ENCODE results near the gene PHLDB3. TPM values are rescaled to one million over a fixed set of nuclear protein-coding genes. Genes with fewer than 3 reads are reported as not detected.
A peak's percentile ranks its signal among the peaks of the same experiment; 100 is the strongest.

The PHLDB3 gene
- total RNA-seq, 2 donors from 2014 or later, result 24.2 to 40.5 TPM

DNA sequence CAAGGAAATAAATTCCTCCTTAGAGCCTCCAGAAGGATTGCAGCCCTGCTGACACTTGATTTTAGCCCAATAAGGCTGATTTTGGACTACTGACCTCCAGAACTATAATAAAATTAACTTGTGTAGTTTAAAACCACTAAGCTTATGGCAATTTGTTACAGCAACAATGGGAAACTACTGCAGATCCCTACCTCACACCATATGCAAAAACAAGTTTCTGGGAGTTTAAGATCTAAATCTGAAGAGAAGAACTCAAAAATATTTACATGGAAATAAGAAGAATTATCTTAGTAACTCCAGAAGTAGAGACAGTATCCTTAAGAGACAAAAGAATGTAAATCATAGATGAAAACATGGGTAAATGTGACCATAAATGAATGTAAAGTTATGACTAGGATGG lies 34.4 kb upstream of the PHLDB3 start:
- Mint-ChIP-seq H3K4me3 (no peak overlapping the region), H3K4me1 (peaks cover 2% of the 10 kb centered on the region), H3K27ac (no peak overlapping the region), H3K27me3 (no peaks in the 10 kb centered on the region), H3K36me3 (ENCODE audit: low read depth) (peaks cover 8% of the 10 kb centered on the region)
- DNase-seq (no peak), ATAC-seq (no peak)
- H3K9me3 ChIP-seq (ENCODE audit: control insufficient read depth, low read length, poor library complexity, severe bottlenecking), result no peaks in the 10 kb centered on the region

DNA sequence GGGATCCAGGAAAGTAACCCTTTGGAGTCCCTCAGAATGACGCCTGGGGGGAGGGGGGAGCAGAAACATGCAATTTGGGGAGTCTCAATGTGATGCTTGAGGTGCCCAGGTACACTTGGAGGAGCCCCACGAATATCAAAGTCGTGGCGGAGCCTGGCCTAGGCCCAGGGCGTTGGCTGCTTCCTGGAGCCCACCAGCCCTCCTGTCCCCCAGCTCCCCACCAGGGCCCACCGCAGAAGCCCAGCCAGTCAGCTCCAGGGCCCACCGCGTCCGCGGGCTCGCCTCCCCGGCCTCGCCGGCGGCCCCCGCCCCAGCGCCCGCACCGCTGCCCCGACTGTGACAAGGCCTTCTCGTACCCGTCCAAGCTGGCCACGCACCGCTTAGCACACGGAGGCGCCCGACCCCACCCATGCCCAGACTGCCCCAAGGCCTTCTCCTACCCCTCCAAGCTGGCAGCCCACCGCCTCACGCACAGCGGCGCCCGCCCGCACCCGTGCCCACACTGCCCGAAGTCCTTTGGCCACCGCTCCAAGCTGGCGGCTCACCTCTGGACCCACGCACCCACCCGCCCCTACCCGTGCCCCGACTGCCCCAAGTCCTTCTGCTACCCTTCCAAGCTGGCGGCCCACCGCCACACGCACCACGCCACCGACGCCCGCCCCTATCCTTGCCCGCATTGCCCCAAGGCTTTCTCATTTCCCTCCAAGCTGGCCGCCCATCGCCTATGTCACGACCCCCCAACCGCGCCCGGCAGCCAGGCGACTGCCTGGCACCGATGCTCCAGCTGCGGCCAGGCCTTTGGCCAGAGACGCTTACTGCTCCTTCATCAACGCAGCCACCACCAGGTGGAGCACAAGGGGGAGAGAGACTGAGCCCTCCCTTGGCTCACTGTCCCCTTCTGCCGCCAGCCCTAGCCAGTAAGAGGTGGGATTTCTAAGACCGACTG lies 30.5 kb upstream of the PHLDB3 start:
- Mint-ChIP-seq H3K36me3 (ENCODE audit: low read depth) (peaks cover 4% of the 10 kb centered on the region), H3K27me3 (no peaks in the 10 kb centered on the region), H3K27ac (peak overlapping the region; percentile 41), H3K4me3 (no peak overlapping the region), H3K4me1 (peaks cover 16% of the 10 kb centered on the region)
- no peaks in the 10 kb centered on the region for H3K9me3 ChIP-seq (ENCODE audit: control insufficient read depth, low read length, poor library complexity, severe bottlenecking)
- ATAC-seq, result no peak
- no peak for DNase-seq

DNA sequence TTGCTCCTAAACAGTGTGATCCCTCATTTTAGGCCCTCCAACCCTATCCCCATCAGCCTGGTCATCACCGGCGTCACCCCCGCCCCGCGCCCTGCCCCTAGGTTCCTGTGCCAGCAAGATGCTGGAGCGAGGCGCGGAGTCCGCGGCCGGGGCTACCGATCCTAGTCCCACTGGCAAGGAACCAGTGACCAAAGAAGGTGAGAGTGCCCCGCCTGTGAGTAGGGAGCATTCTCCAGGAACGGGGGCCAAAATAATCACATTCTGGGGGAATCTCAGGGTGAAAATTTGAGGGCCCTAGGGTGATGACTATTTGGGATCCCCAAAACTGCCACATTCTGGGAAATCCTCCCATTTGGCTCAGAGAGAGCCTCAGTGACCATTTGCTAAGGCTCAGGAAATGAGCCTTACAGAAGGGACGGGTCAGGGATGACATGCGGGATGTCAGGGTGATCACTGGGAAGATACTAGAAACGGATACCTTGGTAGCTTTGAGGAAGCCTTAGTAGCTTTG lies 29.8 kb upstream of the PHLDB3 start:
- Mint-ChIP-seq H3K4me1 (peaks cover 16% of the 10 kb centered on the region), H3K36me3 (ENCODE audit: low read depth) (peaks cover 4% of the 10 kb centered on the region), H3K27ac (peak overlapping the region; percentile 82), H3K4me3 (peak overlapping the region; percentile 89), H3K27me3 (no peaks in the 10 kb centered on the region)
- DNase-seq, result no peak
- ATAC-seq, result no peak
- H3K9me3 ChIP-seq (ENCODE audit: control insufficient read depth, low read length, poor library complexity, severe bottlenecking), result no peaks in the 10 kb centered on the region

DNA sequence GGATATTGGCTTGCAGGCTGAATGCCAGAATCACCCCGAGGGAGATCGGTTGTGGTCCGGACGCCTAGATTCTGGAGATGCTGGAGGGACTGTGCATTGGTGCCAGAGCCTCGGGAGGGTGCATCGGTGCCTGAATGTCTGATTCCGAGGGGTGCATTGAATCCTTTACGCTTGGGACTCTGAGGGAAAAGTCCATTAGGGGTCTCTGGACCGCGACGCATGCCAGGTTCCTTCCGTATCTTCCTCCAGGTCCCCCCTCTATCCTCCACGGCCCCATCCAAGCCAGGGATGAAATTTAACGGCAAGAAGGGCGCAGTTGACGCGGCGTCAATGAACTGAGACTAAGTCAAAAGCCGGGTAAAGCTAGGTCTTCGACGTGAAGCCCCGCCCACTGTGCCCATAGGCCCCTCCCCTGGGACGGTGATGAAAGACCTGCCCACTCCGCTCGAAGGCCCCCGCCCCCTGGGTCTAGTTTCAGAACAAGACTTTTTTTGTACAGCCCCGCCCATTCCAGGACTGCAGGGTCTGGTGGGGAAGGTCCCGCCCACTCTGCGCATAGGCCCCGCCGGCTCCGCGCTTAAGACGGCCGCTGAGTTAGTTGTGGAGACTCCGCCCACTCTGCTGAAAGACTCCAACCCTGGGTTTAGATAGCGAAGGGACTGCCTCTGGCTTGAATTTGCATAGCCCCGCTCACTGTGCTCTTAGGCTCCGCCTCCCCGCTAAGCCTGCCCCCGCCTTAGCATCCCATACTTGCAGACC lies 29.2 kb upstream of the PHLDB3 start:
- Mint-ChIP-seq H3K27ac (peak overlapping the region; percentile 82), H3K4me1 (peaks cover 16% of the 10 kb centered on the region), H3K4me3 (peak overlapping the region; percentile 89), H3K27me3 (no peaks in the 10 kb centered on the region), H3K36me3 (ENCODE audit: low read depth) (no peaks in the 10 kb centered on the region)
- ATAC-seq, result peak; percentile 79
- DNase-seq, result peak; percentile 85 to 89 (median 87)
- no peaks in the 10 kb centered on the region for H3K9me3 ChIP-seq (ENCODE audit: control insufficient read depth, low read length, poor library complexity, severe bottlenecking)

DNA sequence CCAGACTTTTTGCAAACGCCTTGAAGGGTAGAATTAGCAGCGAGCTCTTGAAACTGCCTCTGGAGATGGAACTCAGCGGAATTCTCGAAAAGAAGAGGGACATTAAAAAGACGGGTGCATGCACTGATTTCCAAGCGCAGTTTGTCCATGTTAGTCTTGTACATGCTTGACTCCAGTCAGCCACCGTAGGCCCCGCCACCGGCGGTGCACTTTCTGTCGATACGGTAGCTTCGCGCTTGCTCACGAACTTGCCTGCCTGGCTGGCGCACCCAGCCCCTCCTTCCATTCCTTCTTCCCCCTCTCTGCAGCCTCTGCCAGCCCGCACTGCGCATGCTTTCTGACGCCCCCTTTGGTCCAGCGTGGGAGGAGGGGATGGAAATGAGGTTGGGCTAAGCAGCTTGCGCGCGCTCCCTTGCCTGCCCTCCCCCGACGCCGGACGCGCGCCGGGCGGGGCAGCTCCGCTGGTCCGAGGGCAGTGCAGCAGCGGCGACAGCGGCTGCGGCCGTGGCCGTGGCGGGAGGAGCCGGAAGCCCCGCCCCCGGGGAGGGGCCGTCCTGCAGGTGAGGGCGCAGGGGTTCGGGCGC lies 28.5 kb upstream of the PHLDB3 start, which contains the start of gene ZNF575:
Gene ZNF575, plus strand, starts transcription at position 227 of the 584 bp plus-strand sequence. CDS start 1,235 bp downstream, outside the sequence.
- H3K9me3 ChIP-seq (ENCODE audit: control insufficient read depth, low read length, poor library complexity, severe bottlenecking), result no peaks in the 10 kb centered on the region
- ATAC-seq, result peak; percentile 59
- Mint-ChIP-seq H3K27me3 (no peaks in the 10 kb centered on the region), H3K27ac (peak within 1 kb of the TSS; percentile 82), H3K36me3 (ENCODE audit: low read depth) (no peaks in the 10 kb centered on the region), H3K4me1 (peaks cover 16% of the 10 kb centered on the region), H3K4me3 (peak within 1 kb of the TSS; percentile 89)
- peak; percentile 63 to 75 (median 65) for DNase-seq

DNA sequence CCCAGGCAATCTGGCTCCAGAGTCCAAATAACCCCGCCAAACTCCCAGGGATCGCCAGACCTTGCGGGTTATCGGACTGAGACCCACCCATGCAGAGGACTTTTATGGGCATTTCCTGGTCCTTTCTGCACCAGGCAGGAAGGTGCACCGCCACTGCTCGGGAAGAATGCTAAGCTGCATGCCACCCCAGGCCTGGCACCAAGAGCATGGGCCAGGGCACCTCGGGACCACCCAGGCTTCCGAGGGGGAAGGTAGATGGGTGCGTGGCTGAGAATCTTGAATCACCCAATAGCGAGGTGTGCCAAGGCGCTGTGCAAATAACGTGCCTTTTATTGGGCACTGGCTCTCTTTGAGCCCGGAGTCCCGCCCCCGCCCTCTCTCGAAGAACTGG lies 28.0 kb upstream of the PHLDB3 start:
- H3K9me3 ChIP-seq (ENCODE audit: control insufficient read depth, low read length, poor library complexity, severe bottlenecking), result no peaks in the 10 kb centered on the region
- peak; percentile 9 for ATAC-seq
- peak overlapping the region; percentile 89 for H3K4me3 Mint-ChIP-seq
- peaks cover 16% of the 10 kb centered on the region for H3K4me1 Mint-ChIP-seq
- peak in 2 of 3 donors; percentile 17 to 26 for DNase-seq
- no peaks in the 10 kb centered on the region for H3K27me3 Mint-ChIP-seq
- no peaks in the 10 kb centered on the region for H3K36me3 Mint-ChIP-seq (ENCODE audit: low read depth)
- peak overlapping the region; percentile 82 for H3K27ac Mint-ChIP-seq

DNA sequence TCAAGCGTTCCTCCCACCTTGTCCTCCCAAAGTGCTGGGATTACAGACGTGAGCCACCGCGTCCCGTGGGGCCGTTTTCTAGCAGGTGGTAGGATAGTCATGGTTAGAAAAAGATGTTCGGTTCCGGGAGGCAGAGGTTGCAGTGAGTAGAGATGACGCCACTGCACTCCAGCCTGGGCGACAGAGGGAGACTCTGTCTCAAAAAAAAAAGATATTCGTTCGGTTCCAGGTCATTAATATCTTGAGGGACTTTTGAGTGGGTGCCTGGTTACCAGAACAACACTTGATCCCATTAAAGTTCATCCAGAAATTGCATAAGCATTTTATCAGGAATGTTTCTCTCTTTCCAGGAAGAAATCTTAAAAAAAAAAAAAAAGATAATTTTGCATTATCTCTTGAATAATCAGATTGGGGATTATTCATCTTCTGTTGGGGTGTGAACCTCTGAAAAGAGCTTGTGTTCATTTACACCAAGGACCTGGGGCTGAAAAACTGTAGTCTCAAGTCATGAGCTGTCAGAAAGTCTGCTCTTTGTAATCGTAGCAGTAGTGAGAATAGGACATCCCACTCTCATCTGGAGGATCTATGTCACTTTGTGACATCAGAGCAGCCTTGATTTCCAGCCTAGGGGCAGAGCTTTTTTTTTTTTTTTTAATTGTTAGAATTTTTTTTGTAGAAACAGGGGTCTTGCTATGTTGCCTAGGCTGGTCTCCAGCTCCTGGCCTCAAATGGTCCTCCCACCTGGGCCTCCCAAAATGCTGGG lies 23.5 kb upstream of the PHLDB3 start:
- ATAC-seq (no peak), DNase-seq (no peak)
- no peaks in the 10 kb centered on the region for H3K36me3 Mint-ChIP-seq (ENCODE audit: low read depth)
- H3K4me3 Mint-ChIP-seq, result no peak overlapping the region
- no peaks in the 10 kb centered on the region for H3K27me3 Mint-ChIP-seq
- no peak overlapping the region for H3K27ac Mint-ChIP-seq
- peaks cover 32% of the 10 kb centered on the region for H3K4me1 Mint-ChIP-seq
- H3K9me3 ChIP-seq (ENCODE audit: control insufficient read depth, low read length, poor library complexity, severe bottlenecking), result no peaks in the 10 kb centered on the region

DNA sequence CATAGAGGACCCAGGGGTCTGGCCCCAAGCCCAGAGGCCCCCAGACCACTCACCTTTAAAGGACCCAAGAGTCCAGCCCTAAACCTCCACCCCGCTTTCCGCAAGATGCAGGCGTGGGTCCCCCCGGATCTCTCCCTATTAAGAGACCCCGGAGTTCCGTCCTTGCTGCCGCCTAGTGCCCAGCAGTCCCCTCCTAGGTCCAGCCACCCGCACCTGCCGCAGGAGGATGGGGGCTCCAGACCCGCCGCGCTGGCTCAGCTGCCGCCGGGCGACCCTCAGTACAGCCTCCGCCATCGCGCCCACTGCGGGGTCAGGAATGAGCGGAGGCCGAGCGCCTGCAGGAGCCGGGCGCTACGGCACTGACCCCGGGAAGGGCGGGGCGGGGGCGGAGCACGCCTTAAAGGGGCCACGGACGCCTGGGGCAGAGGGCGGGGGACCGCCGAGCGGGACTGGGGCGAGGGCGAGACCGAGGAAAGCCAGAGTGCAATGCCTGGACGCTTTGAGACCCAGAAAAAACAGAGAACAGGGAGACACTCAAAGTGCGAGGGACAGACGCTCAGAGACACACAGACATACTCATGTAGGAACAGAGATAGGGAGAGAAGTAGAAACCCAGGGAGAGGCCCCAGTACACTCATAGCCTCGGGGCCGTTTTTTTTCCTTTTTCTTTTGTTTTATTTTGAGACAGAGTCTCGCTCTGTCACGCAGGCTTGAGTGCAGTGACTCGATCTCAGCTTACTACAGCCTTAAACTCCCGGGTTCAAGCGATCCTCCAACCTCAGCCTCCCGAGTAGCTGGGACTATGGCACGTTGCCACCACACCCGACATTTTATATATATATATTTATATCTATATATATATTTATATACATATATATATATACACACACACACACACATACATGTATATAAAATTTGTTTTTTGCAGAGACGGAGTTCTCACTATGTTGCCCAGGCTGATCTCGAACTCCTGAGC lies 22.6 kb upstream of the PHLDB3 start, which contains the start of gene ETHE1:
Gene ETHE1, minus strand, starts transcription at position 318 of the 976 bp plus-strand sequence. Its CDS starts 24 bp downstream, at position 294.
- peak within 1 kb of the TSS; percentile 91 for H3K27ac Mint-ChIP-seq
- H3K27me3 Mint-ChIP-seq, result no peaks in the 10 kb centered on the region
- H3K4me1 Mint-ChIP-seq, result peaks cover 27% of the 10 kb centered on the region
- DNase-seq (peak; percentile 53 to 69 (median 67)), ATAC-seq (peak; percentile 80)
- H3K9me3 ChIP-seq (ENCODE audit: control insufficient read depth, low read length, poor library complexity, severe bottlenecking), result no peaks in the 10 kb centered on the region
- H3K36me3 Mint-ChIP-seq (ENCODE audit: low read depth), result no peaks in the 10 kb centered on the region
- peak within 1 kb of the TSS; percentile 93 for H3K4me3 Mint-ChIP-seq

DNA sequence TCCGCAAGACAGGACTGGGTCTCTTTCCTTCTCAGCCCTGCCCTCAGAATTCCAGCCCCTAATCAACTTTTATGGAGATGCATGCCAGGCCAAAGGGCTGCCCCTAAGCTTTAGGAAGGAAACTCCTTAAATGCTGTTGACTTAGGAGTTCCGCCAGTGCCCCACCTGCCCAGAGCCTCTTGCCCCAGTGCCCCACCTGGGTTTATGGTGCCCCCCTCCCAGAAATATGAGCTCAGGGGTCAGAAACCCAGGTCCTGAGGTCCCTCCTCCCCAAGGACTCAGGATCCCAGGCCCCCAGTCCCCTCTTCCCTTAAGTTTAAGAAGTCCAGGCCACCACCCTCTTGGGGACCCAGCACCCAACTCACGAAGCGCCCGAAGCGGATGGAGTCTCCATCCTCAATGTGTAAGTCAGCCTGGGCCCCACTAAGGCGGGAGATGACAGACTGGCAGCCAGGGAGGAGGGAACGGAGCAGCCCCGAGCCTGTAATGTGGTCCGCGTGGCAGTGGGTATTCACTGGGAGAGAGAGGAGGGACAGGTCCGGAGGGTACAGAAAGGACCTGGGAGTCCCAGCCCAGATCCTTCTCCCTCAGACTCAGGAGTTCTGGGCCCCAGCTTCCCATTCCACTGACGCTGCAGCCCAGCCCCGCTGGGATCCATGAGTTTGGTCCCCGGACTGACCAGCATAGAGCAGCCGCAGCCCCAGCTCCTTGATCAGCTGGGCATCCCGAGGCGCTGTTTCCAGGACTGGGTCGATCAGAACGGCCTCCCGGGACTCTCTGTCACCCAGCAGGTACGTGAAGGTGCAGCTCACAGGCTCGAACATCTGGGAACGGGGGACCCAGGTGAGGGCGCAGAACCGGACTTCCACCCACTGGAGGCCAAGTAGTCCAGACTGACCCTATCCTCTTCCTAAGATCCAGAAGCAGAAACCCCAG lies 21.6 kb upstream of the PHLDB3 start:
- no peaks in the 10 kb centered on the region for H3K9me3 ChIP-seq (ENCODE audit: control insufficient read depth, low read length, poor library complexity, severe bottlenecking)
- DNase-seq, result no peak
- Mint-ChIP-seq H3K4me3 (peak overlapping the region; percentile 93), H3K27ac (peak overlapping the region; percentile 91), H3K4me1 (peaks cover 27% of the 10 kb centered on the region), H3K27me3 (no peaks in the 10 kb centered on the region), H3K36me3 (ENCODE audit: low read depth) (no peaks in the 10 kb centered on the region)
- peak; percentile 29 for ATAC-seq

DNA sequence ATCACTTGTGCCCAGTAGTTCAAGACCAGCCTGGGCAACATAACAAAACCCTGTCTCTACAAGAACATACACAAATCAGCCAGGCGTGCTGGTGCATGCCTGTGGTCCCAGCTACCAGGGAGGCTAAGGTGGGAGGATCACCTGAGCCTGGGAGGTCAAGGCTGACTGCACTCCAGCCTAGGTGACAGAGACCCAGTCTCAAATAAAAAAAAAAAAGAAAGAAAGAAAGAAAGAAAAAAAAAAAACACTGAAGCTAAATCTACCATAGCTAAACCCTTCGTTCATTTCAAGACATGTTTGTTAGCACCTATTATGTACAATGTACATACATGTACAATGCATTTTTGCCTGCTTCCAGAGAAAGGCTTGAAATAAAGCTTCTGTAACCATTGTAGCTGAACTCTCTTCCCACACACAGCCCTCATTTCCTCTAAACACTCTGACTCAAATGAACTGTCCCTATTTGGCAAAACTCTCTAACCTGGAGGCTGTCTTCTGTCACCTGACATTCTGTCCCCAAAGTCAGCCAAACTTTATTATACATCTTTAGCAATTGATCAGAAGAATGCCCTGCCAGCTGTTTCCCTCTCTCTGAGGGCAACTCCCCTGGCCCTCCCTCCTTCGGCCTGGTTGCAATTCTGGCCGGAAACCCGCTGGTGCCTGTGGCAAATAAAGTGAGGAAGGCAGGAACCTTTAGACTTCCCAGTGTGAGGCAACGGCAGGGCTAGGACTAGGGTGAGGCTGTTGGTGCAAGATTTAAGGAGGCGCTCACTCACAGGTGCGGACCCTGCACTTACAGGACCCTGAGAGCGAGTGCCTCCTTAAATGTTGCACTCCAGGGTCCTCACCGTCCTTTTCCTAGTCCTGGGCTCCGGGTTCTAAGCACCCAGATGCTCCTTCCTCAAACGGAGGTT lies 20.6 kb upstream of the PHLDB3 start:
- Mint-ChIP-seq H3K27me3 (no peaks in the 10 kb centered on the region), H3K36me3 (ENCODE audit: low read depth) (no peaks in the 10 kb centered on the region), H3K27ac (peak overlapping the region; percentile 91), H3K4me1 (peaks cover 27% of the 10 kb centered on the region), H3K4me3 (peak overlapping the region; percentile 93)
- no peaks in the 10 kb centered on the region for H3K9me3 ChIP-seq (ENCODE audit: control insufficient read depth, low read length, poor library complexity, severe bottlenecking)
- DNase-seq (no peak), ATAC-seq (peak; percentile 72)

Measured in T-helper 17 cell (primary cell).